ENCODE data around the gene CS. TPM values are rescaled to one million over a fixed set of nuclear protein-coding genes. Genes with fewer than 3 reads are reported as not detected.

Gene CS
- total RNA-seq, 2 experiments from 2014 or later = 139 to 145 TPM

DNA sequence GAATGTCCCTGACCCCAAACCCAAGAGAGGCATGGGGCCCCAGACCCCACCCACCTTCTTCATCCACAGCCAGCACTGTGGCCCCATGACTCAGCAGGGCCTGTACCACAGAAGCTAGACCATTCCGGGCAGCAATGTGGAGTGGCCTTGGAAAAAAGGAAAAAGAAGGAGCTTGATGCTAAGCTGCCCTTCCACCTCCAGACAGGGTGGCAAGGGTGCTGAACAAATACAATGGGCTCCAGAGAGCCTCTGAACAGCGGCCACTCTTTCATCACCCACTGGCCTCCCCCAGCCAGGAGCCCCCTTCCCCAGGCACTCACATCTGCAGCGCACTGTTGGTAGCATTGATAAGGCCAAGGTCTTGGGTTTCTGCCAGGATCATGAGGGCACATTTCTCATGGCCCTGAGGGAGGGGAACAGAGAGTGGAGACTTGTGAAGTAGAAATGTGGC lies 56.4 kb downstream of the CS start:
- ChIA-PET POLR2A (no interaction called here), CTCF (no interaction called here)
- H3K36me3 ChIP-seq (ENCODE audit: insufficient read depth, low read length) = peaks cover 78% of the 10 kb centered on the region
- no peak for ATAC-seq (ENCODE audit: poor library complexity)
- no peaks in the 10 kb centered on the region for H3K4me1 ChIP-seq (ENCODE audit: insufficient read depth, low read length)
- H3K9me3 ChIP-seq (ENCODE audit: control insufficient read depth in 1 of 2, insufficient read depth in 1 of 2, low read length in 2 of 2) = no peaks in the 10 kb centered on the region
- no peak for DNase-seq
- Mint-ChIP-seq H3K4me3 (no peak overlapping the region), H3K4me1 (ENCODE audit: low read depth) (no peaks in the 10 kb centered on the region), H3K27me3 (no peaks in the 10 kb centered on the region), H3K9me3 (no peaks in the 10 kb centered on the region), H3K36me3 (ENCODE audit: low read depth) (peaks cover 87% of the 10 kb centered on the region), H3K27ac (no peak overlapping the region)
- intact Hi-C loops (cut with DNase I, micrococcal nuclease) = no loop called here
- H3K4me3 ChIP-seq (ENCODE audit: low read length) = no peak overlapping the region
- H3K27me3 ChIP-seq (ENCODE audit: control insufficient read depth in 1 of 2, insufficient read depth in 2 of 2, low read length in 2 of 2) = no peaks in the 10 kb centered on the region
- no peak overlapping the region for H3K27ac ChIP-seq (ENCODE audit: low read depth in 1 of 2, low read length in 2 of 2)
- no peak for TF ChIP-seq CTCF (IDR thresholded peaks at IDR 0.05)

DNA sequence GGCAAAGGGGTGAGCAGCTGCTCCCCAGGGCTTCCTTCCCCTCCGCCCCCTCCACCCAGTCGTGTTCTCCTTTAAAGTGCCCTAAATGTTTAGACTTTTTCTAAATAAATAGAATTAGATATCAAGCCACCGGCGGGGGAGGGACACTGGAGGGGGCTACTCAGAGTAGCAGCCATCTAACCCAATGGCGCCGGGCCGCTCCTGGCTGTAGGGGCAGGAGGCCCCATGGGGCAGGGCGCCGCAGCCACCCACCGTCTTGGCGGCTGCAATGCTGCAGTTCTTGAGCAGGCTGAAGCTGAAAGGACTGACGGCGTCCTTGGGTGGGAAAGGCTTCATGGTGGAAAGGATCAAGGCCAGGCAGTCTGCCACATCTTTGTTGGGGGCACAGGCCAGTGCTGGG lies 57.1 kb downstream of the CS start:
- H3K4me1 Mint-ChIP-seq (ENCODE audit: low read depth) = no peaks in the 10 kb centered on the region
- ATAC-seq (ENCODE audit: poor library complexity) (no peak), DNase-seq (no peak)
- H3K4me3 Mint-ChIP-seq = no peak overlapping the region
- intact Hi-C loops (cut with DNase I, micrococcal nuclease) = no loop called here
- no peak overlapping the region for H3K27ac ChIP-seq (ENCODE audit: low read depth in 1 of 2, low read length in 2 of 2)
- H3K4me1 ChIP-seq (ENCODE audit: insufficient read depth, low read length) = no peaks in the 10 kb centered on the region
- no peaks in the 10 kb centered on the region for H3K9me3 Mint-ChIP-seq
- no peaks in the 10 kb centered on the region for H3K9me3 ChIP-seq (ENCODE audit: control insufficient read depth in 1 of 2, insufficient read depth in 1 of 2, low read length in 2 of 2)
- H3K27me3 ChIP-seq (ENCODE audit: control insufficient read depth in 1 of 2, insufficient read depth in 2 of 2, low read length in 2 of 2) = no peaks in the 10 kb centered on the region
- peaks cover 80% of the 10 kb centered on the region for H3K36me3 Mint-ChIP-seq (ENCODE audit: low read depth)
- TF ChIP-seq CTCF (IDR thresholded peaks at IDR 0.05) = no peak
- POLR2A ChIA-PET = no interaction called here
- H3K27ac Mint-ChIP-seq = no peak overlapping the region
- CTCF ChIA-PET = no interaction called here
- H3K4me3 ChIP-seq (ENCODE audit: low read length) = no peak overlapping the region
- H3K36me3 ChIP-seq (ENCODE audit: insufficient read depth, low read length) = peaks cover 71% of the 10 kb centered on the region
- no peaks in the 10 kb centered on the region for H3K27me3 Mint-ChIP-seq

DNA sequence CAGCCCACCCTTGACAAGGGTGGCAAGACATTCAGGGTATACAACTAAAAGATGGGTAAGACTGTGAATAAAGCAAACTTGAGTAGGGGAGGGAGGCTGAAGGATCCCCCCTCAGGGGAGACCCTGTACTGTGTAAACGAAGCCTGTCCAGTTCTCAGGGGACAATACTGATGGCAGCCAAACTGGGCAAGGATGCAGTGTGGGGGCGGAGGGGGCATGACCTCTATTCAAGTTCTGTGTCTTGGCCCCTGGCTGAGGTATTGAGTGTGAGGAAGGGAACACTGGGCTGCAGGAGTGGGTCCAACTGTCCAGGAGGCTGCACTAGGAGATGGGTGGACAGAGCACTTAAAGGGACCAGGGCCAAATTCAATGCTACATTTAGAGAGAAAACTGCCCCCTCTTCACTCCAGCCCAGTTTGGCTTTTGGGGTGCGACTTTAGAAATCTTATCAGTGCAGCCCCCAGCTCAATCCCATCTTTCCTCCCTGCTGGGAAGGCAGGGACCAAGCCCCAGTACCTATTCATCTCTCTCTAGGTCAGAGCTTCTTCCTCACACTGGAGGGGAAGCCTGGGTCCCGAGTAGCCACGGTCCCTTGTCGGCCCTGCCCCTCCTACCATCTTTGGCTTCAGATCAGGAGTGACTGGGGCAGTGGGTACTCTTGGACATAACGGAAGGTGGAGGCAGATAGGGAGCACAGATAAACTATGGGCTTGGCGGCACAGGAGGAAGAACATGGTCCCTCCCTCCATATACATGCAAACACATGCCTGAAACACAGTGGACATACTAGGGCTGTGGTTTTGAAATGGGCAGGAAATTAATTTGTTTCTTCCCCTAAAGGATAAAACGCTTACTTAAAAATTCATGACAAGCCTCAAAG lies 58.5 kb downstream of the CS start:
- no peaks in the 10 kb centered on the region for H3K9me3 Mint-ChIP-seq
- Histone ChIP-seq H3K4me3 (ENCODE audit: low read length) (no peak overlapping the region), H3K9me3 (ENCODE audit: control insufficient read depth in 1 of 2, insufficient read depth in 1 of 2, low read length in 2 of 2) (no peaks in the 10 kb centered on the region), H3K36me3 (ENCODE audit: insufficient read depth, low read length) (peaks cover 60% of the 10 kb centered on the region), H3K4me1 (ENCODE audit: insufficient read depth, low read length) (no peaks in the 10 kb centered on the region), H3K27me3 (ENCODE audit: control insufficient read depth in 1 of 2, insufficient read depth in 2 of 2, low read length in 2 of 2) (no peaks in the 10 kb centered on the region), H3K27ac (ENCODE audit: low read depth in 1 of 2, low read length in 2 of 2) (no peak overlapping the region)
- TF ChIP-seq CTCF (IDR thresholded peaks at IDR 0.05) = no peak
- H3K4me1 Mint-ChIP-seq (ENCODE audit: low read depth) = no peaks in the 10 kb centered on the region
- DNase-seq (no peak), ATAC-seq (ENCODE audit: poor library complexity) (no peak)
- H3K36me3 Mint-ChIP-seq (ENCODE audit: low read depth) = peaks cover 68% of the 10 kb centered on the region
- H3K27me3 Mint-ChIP-seq = no peaks in the 10 kb centered on the region
- POLR2A ChIA-PET = no interaction called here
- no peak overlapping the region for H3K4me3 Mint-ChIP-seq
- CTCF ChIA-PET = no interaction called here
- intact Hi-C loops (cut with DNase I, micrococcal nuclease) = no loop called here
- H3K27ac Mint-ChIP-seq = no peak overlapping the region

All from CD4-positive, alpha-beta T cell (primary cell).